NCI-H1417 treated with DMSO at 0.1 percent for 48 hours (cell line): ENCODE results near the gene EPAS1.

Experiments
- DNase-seq: peaks from one replicate; lab custom pipeline; 2025; lab: John Stamatoyannopoulos, UW

Gene EPAS1

GRCh38 chr2:46323730-46324129 is 26.5 kb downstream of the EPAS1 start:
- no peak for DNase-seq

GRCh38 chr2:46325182-46325928 is 28.1 kb downstream of the EPAS1 start:
- DNase-seq = no peak

GRCh38 chr2:46326231-46326980 is 29.2 kb downstream of the EPAS1 start:
- no peak for DNase-seq

- DNase-seq = no peak
Observed at GRCh38 chr2:46327627-46328026, 30.4 kb downstream of the EPAS1 start.

GRCh38 chr2:46328291-46328690 is 31.1 kb downstream of the EPAS1 start:
- DNase-seq = no peak

- no peak for DNase-seq
Observed at GRCh38 chr2:46328829-46329228, 31.6 kb downstream of the EPAS1 start.

- DNase-seq = no peak
Observed at GRCh38 chr2:46329340-46329739, 32.1 kb downstream of the EPAS1 start.

- no peak for DNase-seq
Observed at GRCh38 chr2:46329803-46330775, 32.9 kb downstream of the EPAS1 start.

GRCh38 chr2:46331109-46331766 is 34.0 kb downstream of the EPAS1 start:
- DNase-seq = no peak

GRCh38 chr2:46332686-46333281 is 35.6 kb downstream of the EPAS1 start:
- no peak for DNase-seq

- no peak for DNase-seq
Observed at GRCh38 chr2:46333912-46334311, 36.7 kb downstream of the EPAS1 start.

GRCh38 chr2:46334389-46335271 is 37.4 kb downstream of the EPAS1 start:
- no peak for DNase-seq

- DNase-seq = no peak
Observed at GRCh38 chr2:46335391-46336282, 38.4 kb downstream of the EPAS1 start.

GRCh38 chr2:46336283-46336959 is 39.2 kb downstream of the EPAS1 start:
- DNase-seq = no peak

- DNase-seq = no peak
Observed at GRCh38 chr2:46337208-46337994, 40.2 kb downstream of the EPAS1 start.

- no peak for DNase-seq
Observed at GRCh38 chr2:46338674-46339073, 41.5 kb downstream of the EPAS1 start.

GRCh38 chr2:46339200-46339599 is 42.0 kb downstream of the EPAS1 start:
- DNase-seq = no peak
